Neural cell (in vitro differentiated cells): Measurements from ENCODE around the gene SFRP2. TPM values are rescaled to one million over a fixed set of nuclear protein-coding genes. Genes with fewer than 3 reads are reported as not detected.

Experiments
- H2AFZ ChIP-seq: fragments of 200-600, 300-800 bp; sonication (generic), shearing (Covaris generic); 2 replicates; pipeline ENCODE4 v1.6.0; 2014; ENCODE audit warnings: low read depth, mild to moderate bottlenecking, antibody characterized with exemption, low read length, moderate library complexity
- H3F3A ChIP-seq: fragments of 200-600 bp; shearing (Covaris generic); 2 replicates; pipeline ENCODE4 v1.6.1; 2016; ENCODE audit warnings: mild to moderate bottlenecking, moderate library complexity, mixed read lengths, antibody characterized with exemption, low read length; ENCODE audit not compliant: insufficient read depth, poor library complexity, severe bottlenecking
- H3K27ac ChIP-seq: fragments of 200-600, 300-800 bp; sonication (generic), shearing (Covaris generic); 2 replicates; pipeline ENCODE4 v1.5.1; 2014; ENCODE audit warnings: mild to moderate bottlenecking, low read length, moderate library complexity
- H3K27me3 ChIP-seq: fragments of 300-800, 200-600 bp; sonication (generic), shearing (Covaris generic); 2 replicates; pipeline ENCODE4 v1.6.0; 2014; ENCODE audit warnings: mild to moderate bottlenecking, low read depth, low read length, moderate library complexity; ENCODE audit not compliant: insufficient read depth
- H3K36me3 ChIP-seq: fragments of 300-800, 200-600 bp; sonication (generic), shearing (Covaris generic); 2 replicates; pipeline ENCODE4 v1.5.1; 2014; ENCODE audit warnings: mild to moderate bottlenecking, antibody characterized with exemption, low read length, moderate library complexity; ENCODE audit not compliant: insufficient read depth
- H3K4me2 ChIP-seq: fragments of 300-800, 200-600 bp; sonication (generic), shearing (Covaris generic); 2 replicates; pipeline ENCODE4 v1.6.0; 2014; ENCODE audit warnings: mild to moderate bottlenecking, low read length
- H3K4me3 ChIP-seq: fragments of 300-800, 200-600 bp; sonication (generic), shearing (Covaris generic); 2 replicates; pipeline ENCODE4 v1.5.1; 2014; ENCODE audit warnings: mild to moderate bottlenecking, low read length, moderate library complexity
- H3K79me2 ChIP-seq: fragments of 200-600 bp; shearing (Covaris generic); replicated peaks from 2 replicates; pipeline ENCODE4 v1.6.0; 2014; ENCODE audit warnings: mild to moderate bottlenecking, low read length, moderate library complexity; ENCODE audit not compliant: insufficient read depth
- H3K9ac ChIP-seq: fragments of 300-800, 200-600 bp; sonication (generic), shearing (Covaris generic); 2 replicates; pipeline ENCODE4 v1.6.1; 2016; ENCODE audit warnings: mild to moderate bottlenecking, low read length, mixed read lengths
- H3K9me2 ChIP-seq: fragments of 200-600 bp; shearing (Covaris generic); 2 replicates; pipeline ENCODE4 v1.6.1; 2016; ENCODE audit warnings: mild to moderate bottlenecking, low read length, mixed read lengths; ENCODE audit not compliant: insufficient read depth
- H3K9me3 ChIP-seq: fragments of 200-600, 300-800 bp; sonication (generic), shearing (Covaris generic); 2 replicates; pipeline ENCODE4 v1.6.1; 2016; ENCODE audit warnings: mild to moderate bottlenecking, mixed run types, low read length, moderate library complexity, mixed read lengths
- H4K20me1 ChIP-seq: fragments of 200-600 bp; shearing (Covaris generic); 2 replicates; pipeline ENCODE4 v1.6.1; 2016; ENCODE audit warnings: mild to moderate bottlenecking, mixed run types; ENCODE audit not compliant: insufficient read depth
- EP300 ChIP-seq: fragments of 450-650 bp; conservative IDR thresholded peaks from 2 replicates; pipeline ENCODE4 v1.6.1; 2014; ENCODE audit warnings: antibody characterized with exemption, mild to moderate bottlenecking, moderate library complexity; ENCODE audit not compliant: poor library complexity, severe bottlenecking
- EZH2 ChIP-seq: fragments of 200-600, 300-800 bp; shearing (Covaris generic), sonication (generic); IDR thresholded peaks from 2 replicates; pipeline ENCODE4 v1.6.1; 2014; ENCODE audit warnings: antibody characterized with exemption, low read length, borderline replicate concordance, mild to moderate bottlenecking; ENCODE audit not compliant: insufficient read depth, poor library complexity, severe bottlenecking
- MXI1 ChIP-seq: fragments of 450-650 bp; conservative IDR thresholded peaks from 2 replicates; pipeline ENCODE4 v1.6.1; 2014; ENCODE audit warnings: antibody characterized with exemption, mild to moderate bottlenecking; ENCODE audit not compliant: poor library complexity, severe bottlenecking
- POLR2AphosphoS5 ChIP-seq: IDR thresholded peaks from 2 replicates; pipeline ENCODE4 v1.6.1; 2012
- RAD21 ChIP-seq: fragments of 450-650 bp; conservative IDR thresholded peaks from 2 replicates; pipeline ENCODE4 v1.6.1; 2014; ENCODE audit warnings: antibody characterized with exemption, mild to moderate bottlenecking, moderate library complexity
- SMC3 ChIP-seq: fragments of 450-650 bp; conservative IDR thresholded peaks from 2 replicates; pipeline ENCODE4 v1.6.1; 2014; ENCODE audit warnings: antibody characterized with exemption, mild to moderate bottlenecking, moderate library complexity; ENCODE audit not compliant: poor library complexity
- TAF1 ChIP-seq: IDR thresholded peaks from 2 replicates; pipeline ENCODE4 v1.6.1; 2012; ENCODE audit warnings: low read depth
- polyA plus RNA-seq: library from polyadenylated mRNA; depleted of rRNA; stranded (reverse); fragments of >200 nt; gene quantifications from 2 replicates; pipeline ENCODE4 v1.2.3, GENCODE V29; 2014
- TF ChIP-seq, protein P1 (sequence below): IDR thresholded peaks from 2 replicates; pipeline ENCODE4 v1.6.1; 2012; ENCODE audit warnings: borderline replicate concordance
- TF ChIP-seq, protein P2 (sequence below): fragments of 450-650 bp; IDR thresholded peaks from 2 replicates; pipeline ENCODE4 v1.5.1; 2014; ENCODE audit warnings: antibody characterized with exemption, mild to moderate bottlenecking, moderate library complexity; ENCODE audit not compliant: poor library complexity, severe bottlenecking

The SFRP2 gene
- polyA plus RNA-seq, 1 donor from 2014 or later, result 0.51 TPM

DNA sequence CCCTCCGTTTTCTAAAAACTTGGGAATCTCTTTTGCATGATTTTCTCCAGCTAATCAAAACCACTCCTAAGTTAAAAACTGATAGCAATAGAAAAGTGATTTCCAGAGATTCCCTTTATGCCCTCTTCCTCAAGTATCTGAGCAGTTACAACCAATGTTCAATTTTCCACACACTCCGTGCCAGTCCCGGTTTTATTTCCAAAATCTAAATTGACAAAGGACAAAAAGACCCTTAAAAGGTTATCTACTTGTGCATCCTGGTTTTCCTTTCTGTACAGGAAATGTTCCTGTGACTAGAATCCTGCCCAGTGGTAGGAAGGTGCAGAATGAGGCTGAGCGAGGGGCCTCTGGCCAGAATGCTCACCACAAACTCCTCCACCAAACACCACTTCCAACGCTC is 1.3 kb downstream of the SFRP2 start:
- no peak for TF ChIP-seq TAF1
- no peak for TF ChIP-seq POLR2AphosphoS5
- TF ChIP-seq MXI1, result no peak
- no peak for TF ChIP-seq RAD21
- TF ChIP-seq EP300, result no peak
- TF ChIP-seq, protein P1, sequence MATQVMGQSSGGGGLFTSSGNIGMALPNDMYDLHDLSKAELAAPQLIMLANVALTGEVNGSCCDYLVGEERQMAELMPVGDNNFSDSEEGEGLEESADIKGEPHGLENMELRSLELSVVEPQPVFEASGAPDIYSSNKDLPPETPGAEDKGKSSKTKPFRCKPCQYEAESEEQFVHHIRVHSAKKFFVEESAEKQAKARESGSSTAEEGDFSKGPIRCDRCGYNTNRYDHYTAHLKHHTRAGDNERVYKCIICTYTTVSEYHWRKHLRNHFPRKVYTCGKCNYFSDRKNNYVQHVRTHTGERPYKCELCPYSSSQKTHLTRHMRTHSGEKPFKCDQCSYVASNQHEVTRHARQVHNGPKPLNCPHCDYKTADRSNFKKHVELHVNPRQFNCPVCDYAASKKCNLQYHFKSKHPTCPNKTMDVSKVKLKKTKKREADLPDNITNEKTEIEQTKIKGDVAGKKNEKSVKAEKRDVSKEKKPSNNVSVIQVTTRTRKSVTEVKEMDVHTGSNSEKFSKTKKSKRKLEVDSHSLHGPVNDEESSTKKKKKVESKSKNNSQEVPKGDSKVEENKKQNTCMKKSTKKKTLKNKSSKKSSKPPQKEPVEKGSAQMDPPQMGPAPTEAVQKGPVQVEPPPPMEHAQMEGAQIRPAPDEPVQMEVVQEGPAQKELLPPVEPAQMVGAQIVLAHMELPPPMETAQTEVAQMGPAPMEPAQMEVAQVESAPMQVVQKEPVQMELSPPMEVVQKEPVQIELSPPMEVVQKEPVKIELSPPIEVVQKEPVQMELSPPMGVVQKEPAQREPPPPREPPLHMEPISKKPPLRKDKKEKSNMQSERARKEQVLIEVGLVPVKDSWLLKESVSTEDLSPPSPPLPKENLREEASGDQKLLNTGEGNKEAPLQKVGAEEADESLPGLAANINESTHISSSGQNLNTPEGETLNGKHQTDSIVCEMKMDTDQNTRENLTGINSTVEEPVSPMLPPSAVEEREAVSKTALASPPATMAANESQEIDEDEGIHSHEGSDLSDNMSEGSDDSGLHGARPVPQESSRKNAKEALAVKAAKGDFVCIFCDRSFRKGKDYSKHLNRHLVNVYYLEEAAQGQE, result peak; percentile 22
- Histone ChIP-seq H3K9me2 (no peaks in the 10 kb centered on the region), H4K20me1 (no peaks in the 10 kb centered on the region), H3K9ac (no peak overlapping the region), H3K27me3 (peaks cover 54% of the 10 kb centered on the region), H3K4me2 (no peak overlapping the region), H3K9me3 (no peaks in the 10 kb centered on the region), H3F3A (no peaks in the 10 kb centered on the region), H3K27ac (no peak overlapping the region), H3K79me2 (peaks cover 31% of the 10 kb centered on the region), H3K36me3 (no peaks in the 10 kb centered on the region), H3K4me3 (no peak overlapping the region), H2AFZ (no peak overlapping the region)

DNA sequence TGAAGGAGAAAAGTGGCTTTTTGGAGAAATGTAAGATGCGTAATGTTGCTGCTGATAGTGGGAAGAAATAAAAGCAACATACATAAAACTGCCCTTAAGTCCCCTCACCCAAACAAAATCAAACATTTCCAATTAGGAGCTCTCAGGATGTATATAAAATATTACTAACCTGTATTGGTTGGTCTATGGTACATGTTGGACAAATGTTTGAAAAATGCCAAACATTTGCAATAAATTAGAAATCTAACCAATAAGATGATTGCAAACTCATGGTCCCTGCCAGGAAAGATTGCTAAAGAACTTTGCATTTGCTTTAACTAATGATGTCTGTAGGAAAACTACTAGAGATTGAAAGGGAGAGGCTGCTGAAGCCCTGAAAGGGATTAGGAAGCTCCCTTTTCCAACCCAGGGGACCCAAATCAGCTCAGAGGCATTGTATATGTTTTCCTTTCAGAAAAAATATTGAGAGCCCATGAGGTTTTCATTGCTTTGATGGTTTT is 1.8 kb downstream of the SFRP2 start:
- no peak for TF ChIP-seq MXI1
- TF ChIP-seq RAD21, result no peak
- TF ChIP-seq, protein P1, result no peak
- TF ChIP-seq SMC3, result no peak
- TF ChIP-seq TAF1, result no peak
- TF ChIP-seq EZH2, result no peak
- TF ChIP-seq EP300, result no peak
- TF ChIP-seq, protein P2, sequence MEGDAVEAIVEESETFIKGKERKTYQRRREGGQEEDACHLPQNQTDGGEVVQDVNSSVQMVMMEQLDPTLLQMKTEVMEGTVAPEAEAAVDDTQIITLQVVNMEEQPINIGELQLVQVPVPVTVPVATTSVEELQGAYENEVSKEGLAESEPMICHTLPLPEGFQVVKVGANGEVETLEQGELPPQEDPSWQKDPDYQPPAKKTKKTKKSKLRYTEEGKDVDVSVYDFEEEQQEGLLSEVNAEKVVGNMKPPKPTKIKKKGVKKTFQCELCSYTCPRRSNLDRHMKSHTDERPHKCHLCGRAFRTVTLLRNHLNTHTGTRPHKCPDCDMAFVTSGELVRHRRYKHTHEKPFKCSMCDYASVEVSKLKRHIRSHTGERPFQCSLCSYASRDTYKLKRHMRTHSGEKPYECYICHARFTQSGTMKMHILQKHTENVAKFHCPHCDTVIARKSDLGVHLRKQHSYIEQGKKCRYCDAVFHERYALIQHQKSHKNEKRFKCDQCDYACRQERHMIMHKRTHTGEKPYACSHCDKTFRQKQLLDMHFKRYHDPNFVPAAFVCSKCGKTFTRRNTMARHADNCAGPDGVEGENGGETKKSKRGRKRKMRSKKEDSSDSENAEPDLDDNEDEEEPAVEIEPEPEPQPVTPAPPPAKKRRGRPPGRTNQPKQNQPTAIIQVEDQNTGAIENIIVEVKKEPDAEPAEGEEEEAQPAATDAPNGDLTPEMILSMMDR, result no peak
- no peak for TF ChIP-seq POLR2AphosphoS5
- H3K4me3 ChIP-seq, result no peak overlapping the region
- H3K36me3 ChIP-seq, result no peaks in the 10 kb centered on the region
- no peak overlapping the region for H3K4me2 ChIP-seq
- H3K27ac ChIP-seq, result no peak overlapping the region
- H3K9ac ChIP-seq, result no peak overlapping the region
- peaks cover 31% of the 10 kb centered on the region for H3K79me2 ChIP-seq
- H3F3A ChIP-seq, result no peaks in the 10 kb centered on the region
- no peaks in the 10 kb centered on the region for H3K9me2 ChIP-seq
- no peak overlapping the region for H2AFZ ChIP-seq
- no peaks in the 10 kb centered on the region for H3K9me3 ChIP-seq
- H3K27me3 ChIP-seq, result peaks cover 50% of the 10 kb centered on the region
- H4K20me1 ChIP-seq, result no peaks in the 10 kb centered on the region
